GM21447 (cell line): ENCODE data around the gene ME3.

Experiments
- ATAC-seq: cut with Tn5 transposase; IDR thresholded peaks from one replicate; pipeline ENCODE4 v1.9.1; 2021; ENCODE audit not compliant: unreplicated experiment

The ME3 gene

GRCh38 chr11:86497310-86497709 lies 175.1 kb downstream of the ME3 start:
- no peak for ATAC-seq

- ATAC-seq: no peak
Observed at GRCh38 chr11:86495351-86495750, 177.1 kb downstream of the ME3 start.

- no peak for ATAC-seq
Observed at GRCh38 chr11:86492370-86493010, 179.9 kb downstream of the ME3 start.

GRCh38 chr11:86491027-86491426 lies 181.4 kb downstream of the ME3 start:
- ATAC-seq: no peak

- ATAC-seq: no peak
Observed at GRCh38 chr11:86490582-86490981, 181.8 kb downstream of the ME3 start.

GRCh38 chr11:86489442-86489841 lies 183.0 kb downstream of the ME3 start:
- ATAC-seq: no peak

- no peak for ATAC-seq
Observed at GRCh38 chr11:86488553-86488952, 183.9 kb downstream of the ME3 start.

- no peak for ATAC-seq
Observed at GRCh38 chr11:86487671-86488070, 184.7 kb downstream of the ME3 start.

- no peak for ATAC-seq
Observed at GRCh38 chr11:86486261-86487030, 186.0 kb downstream of the ME3 start.

GRCh38 chr11:86484795-86485166 lies 187.6 kb downstream of the ME3 start:
- ATAC-seq: no peak

- no peak for ATAC-seq
Observed at GRCh38 chr11:86483940-86484794, 188.2 kb downstream of the ME3 start.

GRCh38 chr11:86483610-86483939 lies 188.8 kb downstream of the ME3 start:
- no peak for ATAC-seq

GRCh38 chr11:86482692-86483091 lies 189.7 kb downstream of the ME3 start:
- ATAC-seq: no peak

GRCh38 chr11:86481399-86481798 lies 191.0 kb downstream of the ME3 start:
- ATAC-seq: no peak

GRCh38 chr11:86478348-86478747 lies 194.1 kb downstream of the ME3 start:
- ATAC-seq: no peak

GRCh38 chr11:86477495-86478155 lies 194.8 kb downstream of the ME3 start:
- no peak for ATAC-seq

GRCh38 chr11:86476109-86476861 lies 196.1 kb downstream of the ME3 start:
- ATAC-seq: no peak

GRCh38 chr11:86475027-86475426 lies 197.4 kb downstream of the ME3 start:
- no peak for ATAC-seq

GRCh38 chr11:86473991-86474833 lies 198.2 kb downstream of the ME3 start:
- no peak for ATAC-seq
